Bronchial epithelial cell (primary cell): ENCODE results near the gene INSIG2. TPM values are rescaled to one million over a fixed set of nuclear protein-coding genes. Genes with fewer than 3 reads are reported as not detected.

Experiments
- DNase-seq: peaks from one replicate; pipeline ENCODE4 v3.0.0-alpha.2; 2010; ENCODE audit warnings: low read depth
- FAIRE-seq: peaks from 2 replicates; lab custom pipeline; 2011; peaks lifted over from hg19 to GRCh38; lab: Jason Lieb, UNC
- H3K27me3 ChIP-seq: 2 replicates; pipeline ENCODE4 v1.5.1; 2011; ENCODE audit warnings: low read length; ENCODE audit not compliant: control insufficient read depth, insufficient read depth
- H3K36me3 ChIP-seq: 2 replicates; pipeline ENCODE4 v1.5.1; 2011; ENCODE audit warnings: low read length; ENCODE audit not compliant: control insufficient read depth, insufficient read depth
- H3K4me3 ChIP-seq: 2 replicates; pipeline ENCODE4 v1.5.1; 2011; ENCODE audit warnings: mild to moderate bottlenecking, low read depth, low read length, control low read depth
- CTCF ChIP-seq: IDR thresholded peaks from 2 replicates; pipeline ENCODE4 v1.5.1; 2011; ENCODE audit warnings: mild to moderate bottlenecking, moderate library complexity, low read length, control low read depth, inconsistent platforms; ENCODE audit not compliant: insufficient read depth, severe bottlenecking
- total RNA-seq: library from RNA; depleted of rRNA; stranded (reverse); fragments of >200 nt; gene quantifications from 2 replicates; pipeline ENCODE4 v1.2.1, GENCODE V29; 2014

Gene INSIG2
- total RNA-seq, 1 donor from 2014 or later, result 10.5 TPM

GRCh38 chr2:118059919-118060478, 28.3 kb upstream of the INSIG2 start:
- TF ChIP-seq CTCF, result no peak
- no peak for FAIRE-seq
- DNase-seq, result no peak
- no peaks in the 10 kb centered on the region for H3K36me3 ChIP-seq
- no peak overlapping the region for H3K4me3 ChIP-seq
- no peaks in the 10 kb centered on the region for H3K27me3 ChIP-seq

- FAIRE-seq (no peak), DNase-seq (peak; percentile 64)
- H3K4me3 ChIP-seq, result no peak overlapping the region
- no peaks in the 10 kb centered on the region for H3K36me3 ChIP-seq
- H3K27me3 ChIP-seq, result no peaks in the 10 kb centered on the region
- TF ChIP-seq CTCF, result peak; percentile 52
Observed at GRCh38 chr2:118061135-118061955, 26.9 kb upstream of the INSIG2 start.

- no peaks in the 10 kb centered on the region for H3K36me3 ChIP-seq
- H3K27me3 ChIP-seq, result no peaks in the 10 kb centered on the region
- FAIRE-seq, result no peak
Observed at GRCh38 chr2:118062048-118062447, 26.2 kb upstream of the INSIG2 start.

GRCh38 chr2:118062669-118063068, 25.6 kb upstream of the INSIG2 start:
- no peaks in the 10 kb centered on the region for H3K27me3 ChIP-seq
- DNase-seq, result no peak
- no peak for FAIRE-seq
- no peak for TF ChIP-seq CTCF
- no peaks in the 10 kb centered on the region for H3K36me3 ChIP-seq
- no peak overlapping the region for H3K4me3 ChIP-seq

More at GRCh38 chr2:118062048-118062447, 26.2 kb upstream of the INSIG2 start:
- TF ChIP-seq CTCF, result no peak
- H3K4me3 ChIP-seq, result no peak overlapping the region
- no peak for DNase-seq

- FAIRE-seq, result no peak
Observed at GRCh38 chr2:118065015-118065706, 23.1 kb upstream of the INSIG2 start.

More at GRCh38 chr2:118065015-118065706, 23.1 kb upstream of the INSIG2 start:
- no peak for TF ChIP-seq CTCF
- no peak for DNase-seq
- H3K36me3 ChIP-seq, result no peaks in the 10 kb centered on the region
- no peaks in the 10 kb centered on the region for H3K27me3 ChIP-seq
- no peak overlapping the region for H3K4me3 ChIP-seq
